ENCODE measurements around the gene PREX1.

The PREX1 gene

DNA sequence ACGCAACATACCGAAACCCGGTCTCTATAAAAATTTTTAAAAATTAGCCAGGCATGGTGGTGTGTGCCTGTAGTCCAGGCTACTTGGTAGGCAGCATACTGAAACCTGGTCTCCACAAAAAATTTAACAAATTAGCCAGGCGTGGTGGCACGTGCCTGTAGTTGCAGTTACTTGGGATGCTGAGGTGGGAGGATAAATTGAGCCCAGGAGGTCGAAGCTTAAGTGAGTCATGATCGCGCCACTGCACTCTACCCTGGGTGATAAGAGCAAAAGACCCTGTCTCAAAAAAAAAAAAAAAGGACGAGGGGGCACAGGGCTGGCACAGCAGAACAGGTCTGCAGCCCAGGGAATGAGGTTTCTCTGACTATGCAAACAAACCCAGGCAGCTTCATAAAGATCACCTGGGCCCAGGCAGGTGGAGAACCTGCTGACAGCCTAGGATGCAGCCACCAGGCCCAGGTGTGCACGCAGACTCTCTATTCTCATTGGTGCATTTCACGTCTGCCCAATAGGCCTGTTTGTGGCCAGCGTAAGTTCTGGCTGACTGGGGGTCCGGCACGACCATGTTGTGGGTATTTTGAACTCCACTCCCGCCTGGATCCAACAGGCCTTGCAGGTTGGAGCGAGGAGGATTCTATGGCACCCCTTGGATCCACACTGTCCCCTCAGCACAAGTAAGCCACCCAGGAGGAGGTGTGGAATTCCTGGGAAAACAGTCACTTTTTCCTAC, 204.5 kb downstream of the PREX1 start:
- no peak for ATAC-seq
- TF ChIP-seq SNAI2 (CRISPR knock-in tag; IDR thresholded peaks at IDR 0.05) (no peak), ISL1 (CRISPR knock-in tag; IDR thresholded peaks at IDR 0.05) (no peak), PPARA (CRISPR knock-in tag; IDR thresholded peaks at IDR 0.05; ENCODE audit: borderline replicate concordance) (no peak), OSR1 (CRISPR knock-in tag; IDR thresholded peaks at IDR 0.05) (no peak), TOX (CRISPR knock-in tag; IDR thresholded peaks at IDR 0.05; ENCODE audit: borderline replicate concordance) (no peak)
- TF ChIP-seq, protein P1, sequence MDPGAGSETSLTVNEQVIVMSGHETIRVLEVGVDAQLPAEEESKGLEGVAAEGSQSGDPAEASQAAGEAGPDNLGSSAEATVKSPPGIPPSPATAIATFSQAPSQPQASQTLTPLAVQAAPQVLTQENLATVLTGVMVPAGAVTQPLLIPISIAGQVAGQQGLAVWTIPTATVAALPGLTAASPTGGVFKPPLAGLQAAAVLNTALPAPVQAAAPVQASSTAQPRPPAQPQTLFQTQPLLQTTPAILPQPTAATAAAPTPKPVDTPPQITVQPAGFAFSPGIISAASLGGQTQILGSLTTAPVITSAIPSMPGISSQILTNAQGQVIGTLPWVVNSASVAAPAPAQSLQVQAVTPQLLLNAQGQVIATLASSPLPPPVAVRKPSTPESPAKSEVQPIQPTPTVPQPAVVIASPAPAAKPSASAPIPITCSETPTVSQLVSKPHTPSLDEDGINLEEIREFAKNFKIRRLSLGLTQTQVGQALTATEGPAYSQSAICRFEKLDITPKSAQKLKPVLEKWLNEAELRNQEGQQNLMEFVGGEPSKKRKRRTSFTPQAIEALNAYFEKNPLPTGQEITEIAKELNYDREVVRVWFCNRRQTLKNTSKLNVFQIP (CRISPR knock-in tag; IDR thresholded peaks at IDR 0.05; ENCODE audit: borderline replicate concordance, low read depth): no peak
- TF ChIP-seq, protein P2, sequence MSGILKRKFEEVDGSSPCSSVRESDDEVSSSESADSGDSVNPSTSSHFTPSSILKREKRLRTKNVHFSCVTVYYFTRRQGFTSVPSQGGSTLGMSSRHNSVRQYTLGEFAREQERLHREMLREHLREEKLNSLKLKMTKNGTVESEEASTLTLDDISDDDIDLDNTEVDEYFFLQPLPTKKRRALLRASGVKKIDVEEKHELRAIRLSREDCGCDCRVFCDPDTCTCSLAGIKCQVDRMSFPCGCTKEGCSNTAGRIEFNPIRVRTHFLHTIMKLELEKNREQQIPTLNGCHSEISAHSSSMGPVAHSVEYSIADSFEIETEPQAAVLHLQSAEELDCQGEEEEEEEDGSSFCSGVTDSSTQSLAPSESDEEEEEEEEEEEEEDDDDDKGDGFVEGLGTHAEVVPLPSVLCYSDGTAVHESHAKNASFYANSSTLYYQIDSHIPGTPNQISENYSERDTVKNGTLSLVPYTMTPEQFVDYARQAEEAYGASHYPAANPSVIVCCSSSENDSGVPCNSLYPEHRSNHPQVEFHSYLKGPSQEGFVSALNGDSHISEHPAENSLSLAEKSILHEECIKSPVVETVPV (CRISPR knock-in tag; IDR thresholded peaks at IDR 0.05): no peak

DNA sequence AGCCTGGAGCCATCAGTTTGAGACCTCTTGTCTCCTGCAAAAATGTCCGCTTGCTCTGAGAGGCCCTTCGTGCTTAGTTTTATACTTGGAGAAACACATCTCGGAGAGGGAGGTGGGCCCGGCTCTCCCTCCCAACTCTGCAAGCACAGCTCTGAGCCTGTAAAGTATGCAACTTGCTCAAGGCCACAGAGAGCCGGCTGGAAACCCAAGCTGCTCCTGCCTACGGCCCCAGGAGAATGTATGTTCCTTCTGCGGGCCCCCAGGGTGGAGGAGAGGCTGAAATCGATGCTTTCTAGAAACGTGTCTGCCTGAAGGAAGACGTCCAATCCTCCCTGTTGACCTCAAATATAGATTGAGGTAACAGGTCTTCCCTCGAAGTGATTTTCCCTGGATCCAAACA, 205.4 kb downstream of the PREX1 start:
- TF ChIP-seq TCF4 (CRISPR knock-in tag; IDR thresholded peaks at IDR 0.05; ENCODE audit: borderline replicate concordance) (no peak), RARB (CRISPR knock-in tag; IDR thresholded peaks at IDR 0.05) (no peak), ZNF8 (CRISPR knock-in tag; IDR thresholded peaks at IDR 0.05) (no peak), ZNF70 (CRISPR knock-in tag; IDR thresholded peaks at IDR 0.05) (no peak), ISL1 (CRISPR knock-in tag; IDR thresholded peaks at IDR 0.05) (no peak), BACH2 (CRISPR knock-in tag; IDR thresholded peaks at IDR 0.05; ENCODE audit: borderline replicate concordance) (no peak), SNAI2 (CRISPR knock-in tag; IDR thresholded peaks at IDR 0.05) (no peak), ESRRG (CRISPR knock-in tag; IDR thresholded peaks at IDR 0.05) (no peak), CSDC2 (CRISPR knock-in tag; IDR thresholded peaks at IDR 0.05) (no peak), ZFP30 (CRISPR knock-in tag; IDR thresholded peaks at IDR 0.05) (no peak), ZFP3 (CRISPR knock-in tag; IDR thresholded peaks at IDR 0.05) (no peak)
- TF ChIP-seq, protein P2 (CRISPR knock-in tag; IDR thresholded peaks at IDR 0.05): no peak
- TF ChIP-seq, protein P3, sequence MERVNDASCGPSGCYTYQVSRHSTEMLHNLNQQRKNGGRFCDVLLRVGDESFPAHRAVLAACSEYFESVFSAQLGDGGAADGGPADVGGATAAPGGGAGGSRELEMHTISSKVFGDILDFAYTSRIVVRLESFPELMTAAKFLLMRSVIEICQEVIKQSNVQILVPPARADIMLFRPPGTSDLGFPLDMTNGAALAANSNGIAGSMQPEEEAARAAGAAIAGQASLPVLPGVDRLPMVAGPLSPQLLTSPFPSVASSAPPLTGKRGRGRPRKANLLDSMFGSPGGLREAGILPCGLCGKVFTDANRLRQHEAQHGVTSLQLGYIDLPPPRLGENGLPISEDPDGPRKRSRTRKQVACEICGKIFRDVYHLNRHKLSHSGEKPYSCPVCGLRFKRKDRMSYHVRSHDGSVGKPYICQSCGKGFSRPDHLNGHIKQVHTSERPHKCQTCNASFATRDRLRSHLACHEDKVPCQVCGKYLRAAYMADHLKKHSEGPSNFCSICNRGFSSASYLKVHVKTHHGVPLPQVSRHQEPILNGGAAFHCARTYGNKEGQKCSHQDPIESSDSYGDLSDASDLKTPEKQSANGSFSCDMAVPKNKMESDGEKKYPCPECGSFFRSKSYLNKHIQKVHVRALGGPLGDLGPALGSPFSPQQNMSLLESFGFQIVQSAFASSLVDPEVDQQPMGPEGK (CRISPR knock-in tag; IDR thresholded peaks at IDR 0.05; ENCODE audit: borderline replicate concordance): no peak
- TF ChIP-seq, protein P4, sequence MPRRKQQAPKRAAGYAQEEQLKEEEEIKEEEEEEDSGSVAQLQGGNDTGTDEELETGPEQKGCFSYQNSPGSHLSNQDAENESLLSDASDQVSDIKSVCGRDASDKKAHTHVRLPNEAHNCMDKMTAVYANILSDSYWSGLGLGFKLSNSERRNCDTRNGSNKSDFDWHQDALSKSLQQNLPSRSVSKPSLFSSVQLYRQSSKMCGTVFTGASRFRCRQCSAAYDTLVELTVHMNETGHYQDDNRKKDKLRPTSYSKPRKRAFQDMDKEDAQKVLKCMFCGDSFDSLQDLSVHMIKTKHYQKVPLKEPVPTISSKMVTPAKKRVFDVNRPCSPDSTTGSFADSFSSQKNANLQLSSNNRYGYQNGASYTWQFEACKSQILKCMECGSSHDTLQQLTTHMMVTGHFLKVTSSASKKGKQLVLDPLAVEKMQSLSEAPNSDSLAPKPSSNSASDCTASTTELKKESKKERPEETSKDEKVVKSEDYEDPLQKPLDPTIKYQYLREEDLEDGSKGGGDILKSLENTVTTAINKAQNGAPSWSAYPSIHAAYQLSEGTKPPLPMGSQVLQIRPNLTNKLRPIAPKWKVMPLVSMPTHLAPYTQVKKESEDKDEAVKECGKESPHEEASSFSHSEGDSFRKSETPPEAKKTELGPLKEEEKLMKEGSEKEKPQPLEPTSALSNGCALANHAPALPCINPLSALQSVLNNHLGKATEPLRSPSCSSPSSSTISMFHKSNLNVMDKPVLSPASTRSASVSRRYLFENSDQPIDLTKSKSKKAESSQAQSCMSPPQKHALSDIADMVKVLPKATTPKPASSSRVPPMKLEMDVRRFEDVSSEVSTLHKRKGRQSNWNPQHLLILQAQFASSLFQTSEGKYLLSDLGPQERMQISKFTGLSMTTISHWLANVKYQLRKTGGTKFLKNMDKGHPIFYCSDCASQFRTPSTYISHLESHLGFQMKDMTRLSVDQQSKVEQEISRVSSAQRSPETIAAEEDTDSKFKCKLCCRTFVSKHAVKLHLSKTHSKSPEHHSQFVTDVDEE (CRISPR knock-in tag; IDR thresholded peaks at IDR 0.05): no peak
- TF ChIP-seq, protein P5, sequence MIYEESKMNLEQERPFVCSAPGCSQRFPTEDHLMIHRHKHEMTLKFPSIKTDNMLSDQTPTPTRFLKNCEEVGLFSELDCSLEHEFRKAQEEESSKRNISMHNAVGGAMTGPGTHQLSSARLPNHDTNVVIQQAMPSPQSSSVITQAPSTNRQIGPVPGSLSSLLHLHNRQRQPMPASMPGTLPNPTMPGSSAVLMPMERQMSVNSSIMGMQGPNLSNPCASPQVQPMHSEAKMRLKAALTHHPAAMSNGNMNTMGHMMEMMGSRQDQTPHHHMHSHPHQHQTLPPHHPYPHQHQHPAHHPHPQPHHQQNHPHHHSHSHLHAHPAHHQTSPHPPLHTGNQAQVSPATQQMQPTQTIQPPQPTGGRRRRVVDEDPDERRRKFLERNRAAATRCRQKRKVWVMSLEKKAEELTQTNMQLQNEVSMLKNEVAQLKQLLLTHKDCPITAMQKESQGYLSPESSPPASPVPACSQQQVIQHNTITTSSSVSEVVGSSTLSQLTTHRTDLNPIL (CRISPR knock-in tag; IDR thresholded peaks at IDR 0.05; ENCODE audit: low read depth): no peak
- no peak for ATAC-seq
